Measurements from ENCODE around the gene ROPN1L.

Gene ROPN1L

GRCh38 chr5:10501554-10502075 is 59.9 kb downstream of the ROPN1L start:
- Histone ChIP-seq H3K4me3 (ENCODE audit: insufficient read depth, low read length, poor library complexity, severe bottlenecking) (no peak overlapping the region), H3K27ac (ENCODE audit: low read depth, low read length) (no peak overlapping the region), H2AFZ (ENCODE audit: low read depth, low read length, severe bottlenecking) (no peak overlapping the region)

GRCh38 chr5:10502130-10502529 is 60.5 kb downstream of the ROPN1L start:
- Histone ChIP-seq H3K9me2 (replicated peaks; ENCODE audit: insufficient read depth, low read length) (no peaks in the 10 kb centered on the region), H2AFZ (ENCODE audit: low read depth, low read length, severe bottlenecking) (no peak overlapping the region), H3K36me3 (ENCODE audit: low read length) (no peaks in the 10 kb centered on the region), H3K4me2 (ENCODE audit: low read depth, low read length, poor library complexity, severe bottlenecking) (no peak overlapping the region), H3K9me3 (ENCODE audit: insufficient read depth, low read length) (no peaks in the 10 kb centered on the region), H3K79me2 (ENCODE audit: insufficient read depth, low read length) (no peaks in the 10 kb centered on the region), H3K4me3 (ENCODE audit: insufficient read depth, low read length, poor library complexity, severe bottlenecking) (no peak overlapping the region), H3K27me3 (ENCODE audit: low read length) (no peaks in the 10 kb centered on the region), H3K9ac (ENCODE audit: low read length) (no peak overlapping the region), H3K27ac (ENCODE audit: low read depth, low read length) (no peak overlapping the region), H3F3A (ENCODE audit: insufficient read depth) (0 out of 2 replicates have a peak, but pooled peaks cover 3% of the 10 kb centered on the region), H4K20me1 (ENCODE audit: low read depth, low read length) (no peaks in the 10 kb centered on the region)
- TF ChIP-seq CTCF (IDR thresholded peaks at IDR 0.05; ENCODE audit: insufficient read depth, low read length, poor library complexity, severe bottlenecking) (no peak), EZH2phosphoT487 (conservative IDR thresholded peaks at IDR 0.05; ENCODE audit: low read length) (no peak)

More at GRCh38 chr5:10501554-10502075, 59.9 kb downstream of the ROPN1L start:
- H3K9ac ChIP-seq (ENCODE audit: low read length), result no peak overlapping the region
- H3F3A ChIP-seq (ENCODE audit: insufficient read depth), result 0 out of 2 replicates have a peak, but pooled peaks cover 3% of the 10 kb centered on the region
- H3K9me3 ChIP-seq (ENCODE audit: insufficient read depth, low read length), result no peaks in the 10 kb centered on the region
- H3K36me3 ChIP-seq (ENCODE audit: low read length), result no peaks in the 10 kb centered on the region
- no peaks in the 10 kb centered on the region for H3K9me2 ChIP-seq (replicated peaks; ENCODE audit: insufficient read depth, low read length)
- H3K79me2 ChIP-seq (ENCODE audit: insufficient read depth, low read length), result no peaks in the 10 kb centered on the region
- no peaks in the 10 kb centered on the region for H4K20me1 ChIP-seq (ENCODE audit: low read depth, low read length)
- H3K27me3 ChIP-seq (ENCODE audit: low read length), result no peaks in the 10 kb centered on the region
- H3K4me2 ChIP-seq (ENCODE audit: low read depth, low read length, poor library complexity, severe bottlenecking), result no peak overlapping the region
- TF ChIP-seq EZH2phosphoT487 (conservative IDR thresholded peaks at IDR 0.05; ENCODE audit: low read length) (no peak), CTCF (IDR thresholded peaks at IDR 0.05; ENCODE audit: insufficient read depth, low read length, poor library complexity, severe bottlenecking) (no peak)

- Histone ChIP-seq H2AFZ (ENCODE audit: low read depth, low read length, severe bottlenecking) (no peak overlapping the region), H3K9ac (ENCODE audit: low read length) (no peak overlapping the region)
- TF ChIP-seq EZH2phosphoT487 (conservative IDR thresholded peaks at IDR 0.05; ENCODE audit: low read length) (no peak), CTCF (IDR thresholded peaks at IDR 0.05; ENCODE audit: insufficient read depth, low read length, poor library complexity, severe bottlenecking) (no peak)
These were observed 60.9 kb downstream of the ROPN1L start for GRCh38 chr5:10502578-10502977.

More at GRCh38 chr5:10502578-10502977, 60.9 kb downstream of the ROPN1L start:
- Histone ChIP-seq H3K9me2 (replicated peaks; ENCODE audit: insufficient read depth, low read length) (no peaks in the 10 kb centered on the region), H3K27me3 (ENCODE audit: low read length) (no peaks in the 10 kb centered on the region), H3K9me3 (ENCODE audit: insufficient read depth, low read length) (no peaks in the 10 kb centered on the region), H3K4me3 (ENCODE audit: insufficient read depth, low read length, poor library complexity, severe bottlenecking) (no peak overlapping the region), H3K4me2 (ENCODE audit: low read depth, low read length, poor library complexity, severe bottlenecking) (no peak overlapping the region), H3K36me3 (ENCODE audit: low read length) (no peaks in the 10 kb centered on the region), H3K79me2 (ENCODE audit: insufficient read depth, low read length) (no peaks in the 10 kb centered on the region), H4K20me1 (ENCODE audit: low read depth, low read length) (no peaks in the 10 kb centered on the region), H3F3A (ENCODE audit: insufficient read depth) (0 out of 2 replicates have a peak, but pooled peaks cover 3% of the 10 kb centered on the region), H3K27ac (ENCODE audit: low read depth, low read length) (no peak overlapping the region)
